Coronary artery (tissue), 2 donors: Measurements from ENCODE around the gene CCDC68.

Experiments used
- DNase-seq: peaks from one replicate; pipeline ENCODE4 v3.0.0-alpha.2; 2017; ENCODE audit warnings: low spot score
- H3K27ac ChIP-seq, 2 donors: fragments of 200-600 bp; sonication (generic); one replicate each; pipeline ENCODE4 v1.5.1; 2016 to 2019
- H3K4me3 ChIP-seq: fragments of 200-600 bp; sonication (generic); 2 replicates; pipeline ENCODE4 v1.5.1; 2016; ENCODE audit warnings: mild to moderate bottlenecking, moderate library complexity
- CTCF ChIP-seq: fragments of 200-600 bp; sonication (generic); IDR thresholded peaks from one replicate; pipeline ENCODE4 v1.5.1; 2019; ENCODE audit warnings: antibody characterized with exemption

CCDC68 gene

DNA sequence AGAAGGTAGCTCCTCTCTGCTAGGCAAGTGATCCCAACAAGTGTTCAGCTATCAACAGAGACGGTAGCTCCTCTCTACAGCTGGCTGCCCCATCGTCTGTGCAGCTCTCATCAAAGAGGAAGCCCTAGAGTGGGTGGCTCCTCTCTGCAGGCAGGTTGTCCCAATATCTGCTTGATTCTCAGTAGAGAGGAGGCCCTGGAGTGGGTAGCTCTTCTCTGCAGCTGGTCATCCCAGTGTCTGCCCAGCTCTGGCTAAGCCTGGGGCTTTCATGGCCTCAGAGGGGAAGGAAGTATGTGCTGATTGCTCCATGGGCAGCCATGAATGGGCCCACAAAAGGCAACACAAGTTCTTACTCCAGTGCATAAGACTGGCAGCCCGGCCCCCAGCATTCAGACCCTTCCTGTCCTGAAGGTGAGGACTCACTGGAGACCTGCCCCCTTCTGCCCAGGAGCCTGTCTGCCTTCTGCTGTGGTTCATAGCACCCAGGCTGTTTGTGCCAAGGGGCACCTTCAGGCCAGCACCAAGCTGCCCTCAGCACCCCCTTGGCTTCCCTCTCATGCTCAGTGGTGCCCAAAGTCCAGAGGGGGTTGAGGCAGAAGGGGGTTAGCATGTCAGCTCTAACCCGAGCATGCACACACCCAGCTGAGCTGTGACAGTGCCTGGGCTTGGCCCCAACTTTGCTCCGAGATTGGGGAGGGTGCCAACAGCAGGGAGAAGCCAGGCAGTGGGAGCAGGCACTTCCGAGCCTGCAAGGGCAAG is 48.9 kb downstream of the CCDC68 start:
- Histone ChIP-seq H3K27ac (no peak overlapping the region), H3K4me3 (no peak overlapping the region)
- no peak for DNase-seq
- no peak for TF ChIP-seq CTCF

- no peak overlapping the region for H3K4me3 ChIP-seq
- no peak for DNase-seq
- no peak for TF ChIP-seq CTCF
- no peak overlapping the region for H3K27ac ChIP-seq
Measured at GRCh38 chr18:54909538-54909937, 49.7 kb downstream of the CCDC68 start.

DNA sequence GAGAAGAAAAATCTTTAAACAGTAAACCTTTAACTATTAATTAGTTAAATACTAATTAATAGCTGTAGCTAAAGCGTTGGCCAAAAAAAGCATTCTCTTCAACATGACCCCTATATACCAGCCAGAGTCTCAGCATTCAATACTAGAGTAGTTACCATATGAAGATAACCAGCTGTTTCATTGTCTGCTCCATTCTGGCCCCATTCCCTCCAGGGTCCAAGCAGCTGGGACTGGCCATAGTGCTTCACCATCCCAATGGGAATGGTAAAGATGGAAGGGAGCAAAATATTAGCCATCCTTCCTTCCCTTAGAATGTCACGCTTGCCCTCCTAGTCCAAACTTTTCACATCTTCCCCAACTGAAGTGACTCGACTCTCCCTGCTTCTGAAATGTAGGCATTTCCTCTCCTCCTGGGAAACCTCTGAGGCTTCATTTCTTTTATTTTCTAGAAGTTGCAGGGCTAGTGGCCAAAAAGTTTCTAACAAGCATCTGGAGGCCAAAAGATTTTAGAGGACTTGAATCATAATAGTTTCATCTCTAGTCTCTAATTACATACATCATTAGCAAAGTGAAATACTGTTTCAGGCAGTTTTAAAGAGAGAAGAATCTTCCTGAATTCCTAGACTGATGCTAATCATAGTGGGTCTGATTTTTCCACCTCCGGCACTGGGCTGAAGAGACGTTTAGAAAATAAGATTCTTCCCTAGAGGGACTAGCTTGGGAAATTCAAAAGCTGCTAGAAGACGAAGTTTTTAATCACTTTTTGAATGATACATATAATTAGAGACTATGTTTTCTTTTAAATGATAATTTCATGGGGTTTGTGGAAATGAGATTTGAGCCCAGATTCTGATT is 52.7 kb downstream of the CCDC68 start:
- Histone ChIP-seq H3K27ac (no peak overlapping the region), H3K4me3 (no peak overlapping the region)
- TF ChIP-seq CTCF = no peak
- DNase-seq = no peak

DNA sequence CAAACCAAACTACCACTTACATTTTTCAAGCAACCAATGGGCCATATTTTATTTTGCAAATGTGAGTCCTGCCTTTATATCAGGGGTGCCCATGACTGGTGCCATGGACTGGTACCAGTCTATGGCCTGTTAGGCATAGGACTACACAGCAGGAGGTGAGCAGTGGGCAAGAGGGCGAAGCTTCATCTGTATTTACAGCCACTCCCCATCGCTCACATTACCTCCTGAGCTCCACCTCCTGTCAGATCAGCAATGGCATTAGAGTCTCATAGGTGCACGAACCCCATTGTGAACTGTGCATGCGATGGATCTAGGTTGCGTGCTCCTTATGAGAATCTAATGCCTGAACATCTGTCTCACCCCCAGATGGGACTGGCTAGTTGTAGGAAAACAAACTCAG is 53.6 kb downstream of the CCDC68 start:
- TF ChIP-seq CTCF = no peak
- no peak overlapping the region for H3K4me3 ChIP-seq
- no peak overlapping the region for H3K27ac ChIP-seq
- no peak for DNase-seq

DNA sequence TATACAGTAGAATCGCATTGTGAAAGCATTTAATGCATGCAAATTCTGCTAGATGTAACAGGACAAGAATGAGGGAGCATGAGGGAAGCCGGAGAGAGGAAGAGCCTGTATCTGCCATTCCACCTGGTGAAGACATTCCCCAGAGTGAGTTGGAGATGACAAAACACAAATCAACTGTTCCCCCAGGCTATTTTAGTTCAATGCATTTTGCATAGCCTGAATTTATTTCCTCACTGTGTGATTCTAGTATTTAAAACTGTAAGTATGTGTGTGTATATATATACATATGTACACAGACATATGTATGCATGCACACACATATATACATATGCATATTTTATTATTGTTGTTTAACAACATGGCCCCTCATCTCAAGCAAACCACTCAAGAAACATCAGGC is 54.7 kb downstream of the CCDC68 start:
- Histone ChIP-seq H3K27ac (no peak overlapping the region), H3K4me3 (no peak overlapping the region)
- DNase-seq = no peak
- no peak for TF ChIP-seq CTCF

GRCh38 chr18:54900290-54900689 is 59.0 kb downstream of the CCDC68 start:
- Histone ChIP-seq H3K27ac (no peak overlapping the region), H3K4me3 (no peak overlapping the region)
- TF ChIP-seq CTCF = no peak
- no peak for DNase-seq
